SKM-1 (cell line): ENCODE measurements around the gene JARID2.

ENCODE experiments used
- DNase-seq: peaks from one replicate; lab custom pipeline; 2025; ENCODE audit not compliant: unreplicated experiment; lab: John Stamatoyannopoulos, UW

The JARID2 gene

DNA sequence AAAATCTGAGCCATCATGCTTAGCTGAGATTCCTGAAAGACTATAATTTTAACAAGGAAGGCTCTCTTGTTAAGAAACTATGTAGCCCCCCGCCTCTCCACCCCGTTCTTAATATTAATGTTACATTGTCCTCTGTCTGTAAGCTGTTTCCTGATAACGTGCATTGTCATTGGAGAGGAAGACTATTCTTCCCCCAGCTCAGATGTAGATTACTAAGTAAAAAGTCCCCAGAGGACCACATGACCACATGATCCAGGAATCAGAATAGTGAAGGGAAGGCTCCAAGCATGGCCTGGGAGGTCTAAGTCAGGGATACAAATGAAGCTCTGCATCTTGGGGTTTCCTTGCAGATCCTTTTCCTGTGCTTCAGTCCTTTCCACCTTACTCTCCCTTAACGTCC, 106.4 kb downstream of the JARID2 start:
- DNase-seq: no peak

GRCh38 chr6:15352845-15353244, 107.0 kb downstream of the JARID2 start:
- DNase-seq: no peak

GRCh38 chr6:15355683-15356099, 109.8 kb downstream of the JARID2 start:
- DNase-seq: no peak

- peak; percentile 25 for DNase-seq
These were observed 110.3 kb downstream of the JARID2 start for GRCh38 chr6:15356179-15356578.

DNA sequence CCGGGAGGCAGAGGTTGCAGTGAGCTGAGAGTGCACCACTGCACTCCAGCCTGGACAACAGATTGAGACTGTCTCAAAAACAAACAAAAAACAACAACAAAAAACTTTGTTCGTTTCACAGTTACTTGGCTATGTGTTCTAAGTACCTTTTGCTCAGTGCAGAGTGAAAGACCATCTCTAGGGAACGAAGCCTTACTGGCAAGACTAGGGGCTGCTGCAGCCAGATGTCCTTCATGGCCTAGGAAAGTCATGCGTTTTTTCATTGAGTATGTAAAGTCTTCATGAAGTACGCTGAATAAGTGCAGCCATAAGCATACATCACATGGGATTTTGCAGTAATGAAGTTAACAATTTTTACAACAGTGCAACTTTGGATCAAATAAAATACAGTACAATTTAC, 111.1 kb downstream of the JARID2 start:
- no peak for DNase-seq

DNA sequence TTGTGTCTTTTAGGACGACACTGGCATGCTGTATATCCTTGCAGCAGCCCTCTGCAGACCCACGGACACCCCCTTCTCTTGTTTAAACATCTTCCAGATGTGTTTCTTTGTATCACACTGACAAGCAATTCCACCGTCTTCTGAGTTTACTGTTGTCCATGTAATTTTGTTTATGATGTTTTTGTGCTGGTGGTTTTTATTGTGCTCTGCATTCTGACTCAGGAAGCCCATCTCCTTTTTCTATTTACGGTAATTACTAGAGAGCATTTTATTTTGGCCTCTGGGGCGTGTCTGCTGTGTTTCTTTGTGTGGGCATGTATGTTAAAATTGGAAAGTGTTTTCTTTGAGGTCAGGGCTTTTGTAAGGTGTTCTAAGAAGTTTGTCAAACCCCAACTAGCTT, 111.9 kb downstream of the JARID2 start:
- DNase-seq: no peak

DNA sequence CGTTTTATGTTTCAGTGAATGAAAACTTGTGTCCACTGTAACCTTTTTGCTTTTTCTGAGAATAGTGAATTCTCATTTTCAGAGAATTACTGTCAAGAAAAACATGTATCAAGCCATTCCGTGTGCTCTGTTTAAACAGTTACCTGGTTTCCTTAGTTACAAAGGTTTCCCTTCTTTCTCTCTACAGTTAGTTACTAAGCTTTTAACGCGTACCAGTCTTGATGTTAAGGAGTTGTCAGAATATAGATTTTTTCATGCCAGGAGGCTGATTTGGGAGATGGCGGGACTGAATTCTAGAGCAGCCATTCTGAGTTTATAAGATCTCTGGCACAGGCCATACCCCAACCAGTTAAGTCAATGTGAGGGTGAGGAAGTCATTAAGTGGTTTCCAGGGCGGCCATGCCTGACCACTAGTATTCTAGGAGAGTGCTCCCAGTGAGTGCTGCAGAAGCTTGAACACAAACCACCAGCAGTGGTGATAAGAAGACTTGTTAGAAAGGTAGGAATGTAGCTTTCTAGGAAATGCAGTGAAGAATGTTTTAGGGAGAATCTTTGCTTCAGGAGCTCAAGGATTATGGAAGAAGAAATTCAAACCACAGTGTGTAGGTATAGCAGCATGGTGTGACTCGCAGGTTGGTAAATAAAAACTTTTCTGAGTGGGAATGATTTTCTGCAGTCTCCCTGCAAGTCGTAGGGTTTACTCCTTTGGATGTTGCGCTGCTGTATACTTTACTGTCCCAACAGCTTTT, 112.9 kb downstream of the JARID2 start:
- DNase-seq: peak; percentile 24

DNA sequence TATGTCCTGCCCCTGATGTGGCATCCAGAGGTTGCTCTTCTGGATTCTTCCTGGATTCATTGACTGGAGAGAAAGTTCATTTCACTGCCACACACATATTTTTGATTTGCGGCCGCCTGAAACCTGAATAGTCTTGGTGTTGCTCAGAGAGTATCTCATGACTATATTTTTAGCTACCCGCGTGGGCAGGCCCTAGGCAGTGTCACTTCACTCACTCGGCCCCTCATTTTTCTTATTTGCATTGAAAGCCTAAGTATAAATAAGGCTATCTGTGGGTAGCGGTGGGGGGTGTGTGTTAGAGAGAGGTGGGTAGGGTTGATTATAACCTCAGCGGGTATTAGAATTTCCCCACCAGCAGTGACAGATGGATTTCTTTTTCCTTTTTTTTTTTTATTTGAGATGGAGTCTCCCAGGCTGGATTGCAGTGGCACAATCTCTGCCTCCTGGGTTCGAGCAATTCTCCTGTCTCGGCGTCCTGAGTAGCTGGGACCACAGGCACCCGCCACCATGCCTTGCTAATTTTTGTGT, 113.5 kb downstream of the JARID2 start:
- no peak for DNase-seq

GRCh38 chr6:15360300-15360699, 114.4 kb downstream of the JARID2 start:
- no peak for DNase-seq

GRCh38 chr6:15361197-15361596, 115.3 kb downstream of the JARID2 start:
- DNase-seq: no peak

- DNase-seq: no peak
These were observed 116.6 kb downstream of the JARID2 start for GRCh38 chr6:15362274-15363160.

DNA sequence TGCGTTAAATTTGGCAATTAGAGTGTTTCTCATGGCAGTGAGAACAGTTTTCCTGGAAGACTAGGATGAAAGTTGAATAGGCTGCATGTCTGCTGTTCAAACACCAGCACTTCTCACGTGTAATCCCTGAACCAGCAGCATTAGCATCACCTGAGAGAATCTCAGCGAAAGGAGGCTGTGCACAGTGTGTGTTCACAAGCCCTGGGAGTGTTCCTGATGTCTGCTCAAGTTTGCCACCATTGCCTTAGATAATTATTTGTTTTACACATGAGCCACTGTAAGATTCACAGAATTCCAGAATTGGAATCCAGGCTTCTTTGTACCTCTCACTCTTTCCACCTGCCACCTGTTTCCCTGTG, 117.3 kb downstream of the JARID2 start:
- no peak for DNase-seq

- DNase-seq: no peak
These were observed 117.9 kb downstream of the JARID2 start for GRCh38 chr6:15363523-15364400.

DNA sequence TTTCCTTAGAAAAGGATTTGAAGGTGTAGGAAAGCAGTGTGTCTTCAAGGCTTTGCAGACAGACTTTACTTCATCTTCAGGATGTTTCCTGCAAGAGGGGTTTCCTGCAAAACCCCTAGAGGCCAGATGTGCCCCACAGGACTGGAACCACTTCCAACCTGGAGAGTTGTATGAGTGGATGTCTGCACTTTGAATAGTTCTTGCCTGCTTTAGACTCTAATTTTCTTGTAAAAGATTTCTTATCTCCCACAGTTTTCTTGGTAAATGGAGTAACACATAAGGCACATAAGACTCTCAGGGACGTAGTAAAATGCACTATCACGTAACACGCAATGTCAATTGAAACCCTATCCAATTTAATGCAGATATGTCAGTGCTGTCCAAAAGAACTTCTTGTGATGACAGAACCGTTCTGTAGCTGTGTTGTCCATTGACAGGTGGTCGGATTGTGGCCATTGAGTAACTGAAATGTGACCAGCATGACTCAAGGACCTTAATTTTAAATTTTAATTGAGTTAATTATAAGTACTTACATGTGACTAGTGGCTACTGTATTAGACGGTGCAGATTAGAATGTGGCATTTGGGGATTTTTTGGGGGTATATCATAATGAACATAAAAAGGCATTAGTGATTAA, 118.7 kb downstream of the JARID2 start:
- no peak for DNase-seq

DNA sequence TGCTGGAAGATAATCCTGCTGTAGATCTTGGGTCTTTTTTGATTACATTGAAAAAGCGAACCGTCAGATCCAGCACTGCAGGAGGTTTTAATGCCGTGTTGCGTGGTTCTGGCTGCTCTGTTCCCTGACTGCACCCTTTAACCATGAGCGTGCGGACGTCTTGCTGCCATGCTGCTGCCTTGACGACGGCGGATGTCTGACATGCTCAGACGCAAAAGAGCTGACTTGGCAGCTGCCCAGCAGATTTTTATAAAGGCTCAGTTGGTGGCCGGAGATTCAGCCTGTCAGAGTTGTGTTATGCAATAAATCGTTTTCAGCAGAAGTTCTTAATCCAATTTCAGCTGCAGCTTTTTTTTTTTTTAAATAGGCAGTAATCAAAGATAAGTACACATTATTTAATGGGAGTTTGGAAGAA, 119.4 kb downstream of the JARID2 start:
- DNase-seq: peak; percentile 43

DNA sequence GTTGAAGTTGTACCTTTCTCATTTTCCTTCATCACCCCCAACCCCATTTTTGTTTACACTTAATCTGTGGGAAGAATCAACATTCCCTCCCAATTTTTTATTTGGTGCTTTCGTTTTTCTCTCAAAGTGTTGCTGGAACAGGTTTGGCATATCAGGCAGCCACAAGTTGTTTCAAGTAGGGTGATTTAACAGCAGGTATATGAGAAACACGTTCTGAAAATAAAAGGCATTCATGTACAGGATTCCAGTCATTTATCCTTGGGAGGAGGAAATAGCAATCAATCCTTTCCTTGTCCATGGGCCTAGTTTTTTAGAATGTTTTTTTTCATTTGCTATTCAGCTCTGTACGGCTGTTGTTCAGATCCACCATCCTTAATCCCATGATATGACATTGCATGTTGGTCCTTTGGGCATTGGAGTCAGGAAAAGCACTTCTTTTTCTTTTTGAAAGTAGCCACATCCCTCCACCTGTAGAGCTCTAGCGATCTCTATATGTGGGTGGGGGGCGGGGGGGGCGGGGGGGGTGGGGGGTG, 120.2 kb downstream of the JARID2 start:
- DNase-seq: no peak

DNA sequence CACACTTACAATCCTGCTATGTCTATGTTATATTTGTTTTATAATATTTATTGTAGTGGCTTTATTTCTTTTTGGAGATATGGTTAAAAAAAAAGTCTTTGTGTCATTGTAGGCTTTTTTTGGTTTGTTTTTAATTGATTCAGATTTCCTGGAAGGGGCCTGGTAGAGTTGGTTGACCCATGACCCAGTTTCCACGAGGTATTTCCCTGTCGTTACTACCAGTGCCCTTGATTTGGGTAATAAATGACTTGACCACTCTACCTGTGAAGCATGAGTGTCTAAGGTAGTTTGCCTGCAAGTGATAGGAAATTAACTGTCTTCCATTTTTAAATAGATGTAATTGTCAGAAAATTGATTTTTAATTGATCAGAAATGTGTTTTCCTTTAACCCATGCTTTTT, 121.0 kb downstream of the JARID2 start:
- DNase-seq: no peak

DNA sequence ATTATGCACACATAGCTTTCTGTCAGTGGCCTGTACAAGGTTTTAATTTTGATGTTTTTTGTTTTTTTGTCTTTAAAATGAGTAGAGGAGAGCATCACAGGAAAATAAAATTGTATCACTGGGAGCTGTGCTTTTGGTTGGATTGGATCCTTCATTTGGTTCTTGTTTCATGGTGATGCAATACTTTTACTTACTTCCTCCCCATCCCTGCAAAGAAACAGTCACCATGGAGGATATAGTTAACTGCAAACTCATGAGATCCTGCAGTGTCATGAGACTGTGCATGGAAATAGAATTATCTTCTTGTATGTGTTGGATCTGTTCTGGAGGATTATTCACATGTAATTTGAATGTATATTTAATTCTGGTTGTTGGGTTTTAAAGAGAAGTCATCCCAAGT, 122.3 kb downstream of the JARID2 start:
- peak; percentile 30 for DNase-seq

GRCh38 chr6:15368873-15369272, 123.0 kb downstream of the JARID2 start:
- no peak for DNase-seq

DNA sequence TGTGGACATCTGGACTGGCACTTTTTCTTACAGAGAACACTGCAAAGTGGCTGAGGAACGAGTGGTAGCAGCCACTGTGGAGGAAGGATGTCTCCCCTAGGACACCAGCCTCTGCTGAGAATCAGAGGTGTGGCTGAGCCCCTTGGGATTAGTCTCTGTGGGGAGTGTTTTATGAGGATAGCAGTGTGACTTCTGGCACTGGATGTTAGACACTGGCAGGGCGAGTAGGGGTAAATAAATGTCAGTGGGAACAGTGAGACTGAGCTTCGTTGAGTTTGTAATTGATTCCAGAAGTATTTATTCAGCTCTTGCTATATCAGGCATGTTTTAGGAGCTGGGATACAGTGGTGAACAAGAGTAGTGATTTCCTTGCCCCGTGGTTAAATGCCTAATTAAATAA, 124.0 kb downstream of the JARID2 start:
- DNase-seq: no peak
